GM18507 (cell line): ENCODE data around the gene GOLGA8N.
"Not testable (repeated sequence)": the region's sequence is repeated elsewhere in the genome, so short reads cannot be mapped to it uniquely, and the experiment has no call there.

Experiments
- DNase-seq: peaks from one replicate; pipeline ENCODE4 v3.0.0; 2011; ENCODE audit warnings: low read depth; ENCODE audit not compliant: insufficient read length; ENCODE audit errors: extremely low spot score
- FAIRE-seq: peaks from 2 replicates; lab custom pipeline; 2011; peaks lifted over from hg19 to GRCh38; lab: Jason Lieb, UNC

Gene GOLGA8N

GRCh38 chr15:32593151-32593550, at the start of gene GOLGA8N:
Gene GOLGA8N, plus strand, starts transcription at chr15:32593456.
- not testable (repeated sequence) for FAIRE-seq, DNase-seq

GRCh38 chr15:32543456-32543855, 49.8 kb upstream of the GOLGA8N start:
- not testable (repeated sequence) for FAIRE-seq, DNase-seq

- DNase-seq: not testable (repeated sequence)
- peak; percentile 36 for FAIRE-seq
These were observed 48.1 kb upstream of the GOLGA8N start for GRCh38 chr15:32545129-32545528.

- not testable (repeated sequence) for DNase-seq, FAIRE-seq
These were observed 38.7 kb upstream of the GOLGA8N start for GRCh38 chr15:32554587-32554986.

- not testable (repeated sequence) for FAIRE-seq, DNase-seq
These were observed 31.1 kb upstream of the GOLGA8N start for GRCh38 chr15:32562198-32562597.

GRCh38 chr15:32568988-32569387, 24.3 kb upstream of the GOLGA8N start:
- not testable (repeated sequence) for DNase-seq, FAIRE-seq

- FAIRE-seq, DNase-seq: not testable (repeated sequence)
These were observed 14.8 kb upstream of the GOLGA8N start for GRCh38 chr15:32578482-32578881.

GRCh38 chr15:32585844-32586243, 7.4 kb upstream of the GOLGA8N start:
- not testable (repeated sequence) for FAIRE-seq

GRCh38 chr15:32609518-32609917, 16.3 kb downstream of the GOLGA8N start:
- DNase-seq: not testable (repeated sequence)

More at GRCh38 chr15:32585844-32586243, 7.4 kb upstream of the GOLGA8N start:
- DNase-seq: not testable (repeated sequence)

GRCh38 chr15:32610719-32611118, 17.5 kb downstream of the GOLGA8N start:
- not testable (repeated sequence) for DNase-seq
- peak; percentile 81 for FAIRE-seq

More at GRCh38 chr15:32609518-32609917, 16.3 kb downstream of the GOLGA8N start:
- FAIRE-seq: not testable (repeated sequence)

- not testable (repeated sequence) for DNase-seq
- peak; percentile 60 for FAIRE-seq
These were observed 21.4 kb downstream of the GOLGA8N start for GRCh38 chr15:32614712-32615050.

GRCh38 chr15:32615051-32615870, 22.0 kb downstream of the GOLGA8N start, which contains the start of gene ARHGAP11A:
Gene ARHGAP11A, plus strand, starts transcription at chr15:32615504. Its CDS starts 708 bp downstream, at chr15:32616212.
- DNase-seq: not testable (repeated sequence)
- peak; percentile 93 for FAIRE-seq

- peak; percentile 38 for FAIRE-seq
- not testable (repeated sequence) for DNase-seq
These were observed 22.7 kb downstream of the GOLGA8N start for GRCh38 chr15:32615871-32616426.

- DNase-seq: no peak
- FAIRE-seq: peak; percentile 51
These were observed 43.2 kb downstream of the GOLGA8N start for GRCh38 chr15:32636410-32636809.

GRCh38 chr15:32636908-32637567, 43.8 kb downstream of the GOLGA8N start:
- FAIRE-seq: peak; percentile 61

GRCh38 chr15:32637704-32638103, 44.4 kb downstream of the GOLGA8N start:
- DNase-seq: no peak

More at GRCh38 chr15:32636908-32637567, 43.8 kb downstream of the GOLGA8N start:
- no peak for DNase-seq

GRCh38 chr15:32641517-32642059, 48.3 kb downstream of the GOLGA8N start, which contains the start of gene SCG5:
Gene SCG5, plus strand, starts transcription at chr15:32641710. Its CDS starts 1,883 bp downstream, at chr15:32643593.
- no peak for FAIRE-seq
- no peak for DNase-seq

More at GRCh38 chr15:32637704-32638103, 44.4 kb downstream of the GOLGA8N start:
- no peak for FAIRE-seq

GRCh38 chr15:32642667-32643435, 49.6 kb downstream of the GOLGA8N start:
- FAIRE-seq: no peak
- DNase-seq: no peak
